ENCODE results near the gene HAUS7. TPM values are rescaled to one million over a fixed set of nuclear protein-coding genes. Genes with fewer than 3 reads are reported as not detected.

HAUS7 gene
- total RNA-seq, 1 donor = 10.8 TPM

DNA sequence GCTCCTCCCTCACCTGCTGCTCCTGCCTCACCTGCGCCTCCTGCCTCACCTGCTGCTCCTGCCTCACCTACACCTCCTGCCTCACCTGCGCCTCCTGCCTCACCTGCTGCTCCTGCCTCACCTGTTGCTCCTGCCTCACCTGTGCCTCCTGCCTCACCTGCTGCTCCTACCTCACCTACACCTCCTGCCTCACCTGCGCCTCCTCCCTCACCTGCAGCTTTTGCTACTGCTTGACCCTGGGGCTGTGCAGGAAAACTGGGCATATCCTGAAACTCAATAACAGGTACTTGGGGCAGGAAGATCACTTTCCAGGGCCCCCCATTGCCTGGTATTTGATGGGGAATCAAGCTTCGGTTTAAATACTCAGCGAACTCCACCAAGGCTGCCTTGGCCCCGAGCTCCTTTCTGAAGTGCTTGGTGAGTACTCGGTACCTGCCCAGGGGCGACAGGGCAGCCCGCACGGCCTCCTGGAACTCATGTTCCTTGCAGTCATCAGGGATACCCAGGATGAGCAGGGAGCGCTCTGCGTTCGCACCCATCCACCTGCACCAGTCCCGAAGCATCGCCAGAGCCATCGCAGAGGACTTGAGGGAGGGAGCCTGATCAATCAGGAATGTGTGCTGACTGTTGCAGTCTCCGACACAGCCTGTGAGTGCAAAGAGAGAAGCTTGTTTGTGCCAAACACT lies 72.0 kb downstream of the HAUS7 start:
- no peak overlapping the region for H3K4me3 ChIP-seq (ENCODE audit: low read depth, low read length)
- TF ChIP-seq, protein P1, sequence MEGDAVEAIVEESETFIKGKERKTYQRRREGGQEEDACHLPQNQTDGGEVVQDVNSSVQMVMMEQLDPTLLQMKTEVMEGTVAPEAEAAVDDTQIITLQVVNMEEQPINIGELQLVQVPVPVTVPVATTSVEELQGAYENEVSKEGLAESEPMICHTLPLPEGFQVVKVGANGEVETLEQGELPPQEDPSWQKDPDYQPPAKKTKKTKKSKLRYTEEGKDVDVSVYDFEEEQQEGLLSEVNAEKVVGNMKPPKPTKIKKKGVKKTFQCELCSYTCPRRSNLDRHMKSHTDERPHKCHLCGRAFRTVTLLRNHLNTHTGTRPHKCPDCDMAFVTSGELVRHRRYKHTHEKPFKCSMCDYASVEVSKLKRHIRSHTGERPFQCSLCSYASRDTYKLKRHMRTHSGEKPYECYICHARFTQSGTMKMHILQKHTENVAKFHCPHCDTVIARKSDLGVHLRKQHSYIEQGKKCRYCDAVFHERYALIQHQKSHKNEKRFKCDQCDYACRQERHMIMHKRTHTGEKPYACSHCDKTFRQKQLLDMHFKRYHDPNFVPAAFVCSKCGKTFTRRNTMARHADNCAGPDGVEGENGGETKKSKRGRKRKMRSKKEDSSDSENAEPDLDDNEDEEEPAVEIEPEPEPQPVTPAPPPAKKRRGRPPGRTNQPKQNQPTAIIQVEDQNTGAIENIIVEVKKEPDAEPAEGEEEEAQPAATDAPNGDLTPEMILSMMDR (IDR thresholded peaks at IDR 0.05; ENCODE audit: insufficient read depth, low read depth, low read length) = no peak
- no peak for DNase-seq (ENCODE audit: low read depth)

Small RNAs within 50 kb of the gene (small RNA-seq; reads per million reads assigned to genes)
- gene RN7SL667P = not detected

Other genes with a start within 250 kb of the HAUS7 start
- gene PNMA6F, start 148.8 kb downstream of the HAUS7 start, total RNA-seq = not detected in 2 replicates
- gene ZNF275, start 136.4 kb downstream of the HAUS7 start, total RNA-seq = 12.9 and 13.4 TPM in 2 replicates
- not detected in 2 replicates for gene PNMA6E, start 69.2 kb downstream of the HAUS7 start, total RNA-seq
- 0.32 and 0.43 TPM in 2 replicates for gene ZFP92, start 59.1 kb downstream of the HAUS7 start, total RNA-seq
- gene TREX2, start 24.5 kb downstream of the HAUS7 start, total RNA-seq = 1.9 and 3.0 TPM in 2 replicates
- gene BGN, start 24.4 kb upstream of the HAUS7 start, total RNA-seq = 14.7 and 62.5 TPM in 2 replicates
- not detected in 2 replicates for gene ATP2B3, start 47.1 kb upstream of the HAUS7 start, total RNA-seq
- 38.9 and 42.8 TPM in 2 replicates for gene CCNQ, start 128.6 kb upstream of the HAUS7 start, total RNA-seq
- gene DUSP9, start 176.6 kb upstream of the HAUS7 start, total RNA-seq = under 0.01 TPM in 1 of 2 replicates, not detected in the other
- under 0.01 and 0.32 TPM in 2 replicates for gene PNCK, start 203.2 kb upstream of the HAUS7 start, total RNA-seq
- 9.1 and 12.2 TPM in 2 replicates for gene SLC6A8, start 217.3 kb upstream of the HAUS7 start, total RNA-seq